K562 (cell line): Measurements from ENCODE around the gene CORO6. TPM values are rescaled to one million over a fixed set of nuclear protein-coding genes. Genes with fewer than 3 reads are reported as not detected.

Experiments
- ADNP ChIP-seq: fragments of 200-800 bp; sonication (Bioruptor generic); IDR thresholded peaks from 2 replicates; pipeline ENCODE4 v1.6.1; 2016; ENCODE audit warnings: missing genetic modification characterization, missing compliant biosample characterization
- ARNT ChIP-seq, 2 experiments: fragments of 450-650 bp; IDR thresholded peaks; 2 replicates each; pipeline ENCODE4 v1.6.1; 2016; ENCODE audit warnings: mild to moderate bottlenecking in 1 of 2
- BHLHE40 ChIP-seq: IDR thresholded peaks from 2 replicates; pipeline ENCODE4 v1.6.1; 2011; ENCODE audit warnings: low read length, improper control_type of control experiment
- CTBP1 ChIP-seq: fragments of 450-650 bp; IDR thresholded peaks from 2 replicates; pipeline ENCODE4 v1.6.1; 2016; ENCODE audit warnings: borderline replicate concordance
- GATAD2A ChIP-seq: fragments of 450-650 bp; IDR thresholded peaks from 2 replicates; pipeline ENCODE4 v1.6.1; 2017
- MCM3 ChIP-seq: fragments of 450-650 bp; IDR thresholded peaks from 2 replicates; pipeline ENCODE4 v1.6.1; 2016
- MEF2D ChIP-seq: conservative IDR thresholded peaks from 2 replicates; pipeline ENCODE4 v1.6.1; 2016; ENCODE audit warnings: low read depth, missing genetic modification characterization, missing compliant biosample characterization
- MTA3 ChIP-seq: fragments of 450-650 bp; formaldehyde crosslinking; IDR thresholded peaks from 2 replicates; pipeline ENCODE4 v1.6.1; 2017; ENCODE audit warnings: mild to moderate bottlenecking, borderline replicate concordance
- NFIX ChIP-seq: fragments of 250-450 bp; sonication (Bioruptor Pico); IDR thresholded peaks from 2 replicates; pipeline ENCODE4 v1.4.0; 2020; ENCODE audit warnings: low read depth, mild to moderate bottlenecking, moderate library complexity
- RBM25 ChIP-seq: fragments of 200-400 bp; formaldehyde crosslinking; IDR thresholded peaks from 2 replicates; pipeline ENCODE4 v1.6.1; 2018; ENCODE audit warnings: low read length, low read depth, moderate library complexity; ENCODE audit not compliant: severe bottlenecking
- RFX7 ChIP-seq: fragments of 250-450 bp; sonication (Bioruptor Pico); IDR thresholded peaks from 2 replicates; pipeline ENCODE4 v1.5.1; 2021; ENCODE audit warnings: mild to moderate bottlenecking
- TEAD2 ChIP-seq: fragments of 450-650 bp; IDR thresholded peaks from 2 replicates; pipeline ENCODE4 v1.6.1; 2016; ENCODE audit warnings: missing genetic modification characterization, control low read depth, missing compliant biosample characterization
- ZNF398 ChIP-seq: fragments of 250-450 bp; sonication (Bioruptor Pico); IDR thresholded peaks from 2 replicates; pipeline ENCODE4 v1.8.0; 2021; ENCODE audit warnings: moderate library complexity, mild to moderate bottlenecking, inconsistent platforms
- ZNF507 ChIP-seq: conservative IDR thresholded peaks from 2 replicates; pipeline ENCODE4 v1.6.1; 2017; ENCODE audit warnings: missing genetic modification characterization, missing compliant biosample characterization
- ZZZ3 ChIP-seq: fragments of 450-650 bp; IDR thresholded peaks from 2 replicates; pipeline ENCODE4 v1.6.1; 2016; ENCODE audit warnings: antibody characterized with exemption, mild to moderate bottlenecking, moderate library complexity
- polyA plus RNA-seq, 8 experiments: library from polyadenylated mRNA; depleted of rRNA in 4 of 8; stranded (reverse) in 5 of 8; unstranded in 3 of 8; fragments of >200 nt; fragmentation: Nextera tagmentation in 2 of 8; fragmentation: Illumina TruSeq in 1 of 8; extraction: Ambion mirVana in 2 of 8; extraction: Trizol in 1 of 8; gene quantifications; 2 replicates each; pipeline versions ENCODE4 v1.2.1 to v1.2.3, GENCODE V29; 2011 to 2014; ENCODE audit warnings: inconsistent platforms in 1 of 8, missing spikeins in 1 of 8
- total RNA-seq, 7 experiments: library from RNA; depleted of rRNA in 6 of 7; stranded (reverse); fragments of >200 nt in 6 of 7; fragmentation: Illumina TruSeq in 2 of 7; extraction: Trizol in 2 of 7; gene quantifications; 2 replicates each; pipeline versions ENCODE4 v1.2.1 to v1.2.3, GENCODE V29; 2011 to 2021; ENCODE audit warnings: low replicate concordance in 1 of 7
- TF ChIP-seq, protein P1 (sequence below): fragments of 250-450 bp; sonication (Bioruptor Pico); IDR thresholded peaks from 2 replicates; pipeline ENCODE4 v1.4.0; 2020
- TF ChIP-seq, protein P2 (sequence below): fragments of 450-650 bp; formaldehyde crosslinking; IDR thresholded peaks from 2 replicates; pipeline ENCODE4 v1.4.0; 2020; ENCODE audit warnings: mild to moderate bottlenecking, mixed read lengths
- TF ChIP-seq, protein P3 (sequence below): fragments of 250-450 bp; sonication (Bioruptor Pico); IDR thresholded peaks from 2 replicates; pipeline ENCODE4 v1.8.0; 2021; ENCODE audit warnings: moderate library complexity, mild to moderate bottlenecking, inconsistent platforms
- TF ChIP-seq, protein P4 (sequence below): sonication (generic); formaldehyde crosslinking; IDR thresholded peaks from 2 replicates; pipeline ENCODE4 v1.8.1; 2022; ENCODE audit warnings: missing genetic modification reagents

CORO6 gene
- total and polyA plus RNA-seq, 9 of the 15 experiments (the other 6 are each of a cell fraction or from before 2014, with no cell fraction given): 0.04 to 11.9 (median 2.4) TPM

GRCh38 chr17:29617481-29618271 is 5.0 kb downstream of the CORO6 start (continued):
- TF ChIP-seq MEF2D (no peak), RBM25 (no peak), MTA3 (peak; percentile 90), GATAD2A (peak; percentile 58; the same call in 1 of the 2 replicates), ZNF398 (CRISPR knock-in tag) (no peak), ZNF507 (tag) (no peak), ADNP (tag) (no peak), BHLHE40 (no peak), TEAD2 (tag) (no peak), ZZZ3 (no peak), MCM3 (no peak), NFIX (no peak), ARNT (IDR thresholded peaks at IDR 0.05) (no peak), RFX7 (CRISPR knock-in tag) (no peak), CTBP1 (peak; percentile 94)
- TF ChIP-seq, protein P1, sequence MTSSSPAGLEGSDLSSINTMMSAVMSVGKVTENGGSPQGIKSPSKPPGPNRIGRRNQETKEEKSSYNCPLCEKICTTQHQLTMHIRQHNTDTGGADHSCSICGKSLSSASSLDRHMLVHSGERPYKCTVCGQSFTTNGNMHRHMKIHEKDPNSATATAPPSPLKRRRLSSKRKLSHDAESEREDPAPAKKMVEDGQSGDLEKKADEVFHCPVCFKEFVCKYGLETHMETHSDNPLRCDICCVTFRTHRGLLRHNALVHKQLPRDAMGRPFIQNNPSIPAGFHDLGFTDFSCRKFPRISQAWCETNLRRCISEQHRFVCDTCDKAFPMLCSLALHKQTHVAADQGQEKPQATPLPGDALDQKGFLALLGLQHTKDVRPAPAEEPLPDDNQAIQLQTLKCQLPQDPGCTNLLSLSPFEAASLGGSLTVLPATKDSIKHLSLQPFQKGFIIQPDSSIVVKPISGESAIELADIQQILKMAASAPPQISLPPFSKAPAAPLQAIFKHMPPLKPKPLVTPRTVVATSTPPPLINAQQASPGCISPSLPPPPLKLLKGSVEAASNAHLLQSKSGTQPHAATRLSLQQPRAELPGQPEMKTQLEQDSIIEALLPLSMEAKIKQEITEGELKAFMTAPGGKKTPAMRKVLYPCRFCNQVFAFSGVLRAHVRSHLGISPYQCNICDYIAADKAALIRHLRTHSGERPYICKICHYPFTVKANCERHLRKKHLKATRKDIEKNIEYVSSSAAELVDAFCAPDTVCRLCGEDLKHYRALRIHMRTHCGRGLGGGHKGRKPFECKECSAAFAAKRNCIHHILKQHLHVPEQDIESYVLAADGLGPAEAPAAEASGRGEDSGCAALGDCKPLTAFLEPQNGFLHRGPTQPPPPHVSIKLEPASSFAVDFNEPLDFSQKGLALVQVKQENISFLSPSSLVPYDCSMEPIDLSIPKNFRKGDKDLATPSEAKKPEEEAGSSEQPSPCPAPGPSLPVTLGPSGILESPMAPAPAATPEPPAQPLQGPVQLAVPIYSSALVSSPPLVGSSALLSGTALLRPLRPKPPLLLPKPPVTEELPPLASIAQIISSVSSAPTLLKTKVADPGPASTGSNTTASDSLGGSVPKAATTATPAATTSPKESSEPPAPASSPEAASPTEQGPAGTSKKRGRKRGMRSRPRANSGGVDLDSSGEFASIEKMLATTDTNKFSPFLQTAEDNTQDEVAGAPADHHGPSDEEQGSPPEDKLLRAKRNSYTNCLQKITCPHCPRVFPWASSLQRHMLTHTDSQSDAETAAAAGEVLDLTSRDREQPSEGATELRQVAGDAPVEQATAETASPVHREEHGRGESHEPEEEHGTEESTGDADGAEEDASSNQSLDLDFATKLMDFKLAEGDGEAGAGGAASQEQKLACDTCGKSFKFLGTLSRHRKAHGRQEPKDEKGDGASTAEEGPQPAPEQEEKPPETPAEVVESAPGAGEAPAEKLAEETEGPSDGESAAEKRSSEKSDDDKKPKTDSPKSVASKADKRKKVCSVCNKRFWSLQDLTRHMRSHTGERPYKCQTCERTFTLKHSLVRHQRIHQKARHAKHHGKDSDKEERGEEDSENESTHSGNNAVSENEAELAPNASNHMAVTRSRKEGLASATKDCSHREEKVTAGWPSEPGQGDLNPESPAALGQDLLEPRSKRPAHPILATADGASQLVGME (CRISPR knock-in tag): no peak
- TF ChIP-seq, protein P2, sequence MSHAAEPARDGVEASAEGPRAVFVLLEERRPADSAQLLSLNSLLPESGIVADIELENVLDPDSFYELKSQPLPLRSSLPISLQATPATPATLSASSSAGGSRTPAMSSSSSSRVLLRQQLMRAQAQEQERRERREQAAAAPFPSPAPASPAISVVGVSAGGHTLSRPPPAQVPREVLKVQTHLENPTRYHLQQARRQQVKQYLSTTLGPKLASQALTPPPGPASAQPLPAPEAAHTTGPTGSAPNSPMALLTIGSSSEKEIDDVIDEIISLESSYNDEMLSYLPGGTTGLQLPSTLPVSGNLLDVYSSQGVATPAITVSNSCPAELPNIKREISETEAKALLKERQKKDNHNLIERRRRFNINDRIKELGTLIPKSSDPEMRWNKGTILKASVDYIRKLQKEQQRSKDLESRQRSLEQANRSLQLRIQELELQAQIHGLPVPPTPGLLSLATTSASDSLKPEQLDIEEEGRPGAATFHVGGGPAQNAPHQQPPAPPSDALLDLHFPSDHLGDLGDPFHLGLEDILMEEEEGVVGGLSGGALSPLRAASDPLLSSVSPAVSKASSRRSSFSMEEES: no peak
- TF ChIP-seq, protein P3, sequence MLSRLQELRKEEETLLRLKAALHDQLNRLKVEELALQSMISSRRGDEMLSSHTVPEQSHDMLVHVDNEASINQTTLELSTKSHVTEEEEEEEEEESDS: no peak
- TF ChIP-seq, protein P4, sequence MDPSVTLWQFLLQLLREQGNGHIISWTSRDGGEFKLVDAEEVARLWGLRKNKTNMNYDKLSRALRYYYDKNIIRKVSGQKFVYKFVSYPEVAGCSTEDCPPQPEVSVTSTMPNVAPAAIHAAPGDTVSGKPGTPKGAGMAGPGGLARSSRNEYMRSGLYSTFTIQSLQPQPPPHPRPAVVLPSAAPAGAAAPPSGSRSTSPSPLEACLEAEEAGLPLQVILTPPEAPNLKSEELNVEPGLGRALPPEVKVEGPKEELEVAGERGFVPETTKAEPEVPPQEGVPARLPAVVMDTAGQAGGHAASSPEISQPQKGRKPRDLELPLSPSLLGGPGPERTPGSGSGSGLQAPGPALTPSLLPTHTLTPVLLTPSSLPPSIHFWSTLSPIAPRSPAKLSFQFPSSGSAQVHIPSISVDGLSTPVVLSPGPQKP (CRISPR knock-in tag): no peak
